ENCODE data around the gene MKLN1. TPM values are rescaled to one million over a fixed set of nuclear protein-coding genes. Genes with fewer than 3 reads are reported as not detected.
"Not testable (repeated sequence)": the region's sequence is repeated elsewhere in the genome, so short reads cannot be mapped to it uniquely, and the experiment has no call there.

Gene MKLN1
- total RNA-seq, 1 donor from 2014 or later, result 66.0 TPM

DNA sequence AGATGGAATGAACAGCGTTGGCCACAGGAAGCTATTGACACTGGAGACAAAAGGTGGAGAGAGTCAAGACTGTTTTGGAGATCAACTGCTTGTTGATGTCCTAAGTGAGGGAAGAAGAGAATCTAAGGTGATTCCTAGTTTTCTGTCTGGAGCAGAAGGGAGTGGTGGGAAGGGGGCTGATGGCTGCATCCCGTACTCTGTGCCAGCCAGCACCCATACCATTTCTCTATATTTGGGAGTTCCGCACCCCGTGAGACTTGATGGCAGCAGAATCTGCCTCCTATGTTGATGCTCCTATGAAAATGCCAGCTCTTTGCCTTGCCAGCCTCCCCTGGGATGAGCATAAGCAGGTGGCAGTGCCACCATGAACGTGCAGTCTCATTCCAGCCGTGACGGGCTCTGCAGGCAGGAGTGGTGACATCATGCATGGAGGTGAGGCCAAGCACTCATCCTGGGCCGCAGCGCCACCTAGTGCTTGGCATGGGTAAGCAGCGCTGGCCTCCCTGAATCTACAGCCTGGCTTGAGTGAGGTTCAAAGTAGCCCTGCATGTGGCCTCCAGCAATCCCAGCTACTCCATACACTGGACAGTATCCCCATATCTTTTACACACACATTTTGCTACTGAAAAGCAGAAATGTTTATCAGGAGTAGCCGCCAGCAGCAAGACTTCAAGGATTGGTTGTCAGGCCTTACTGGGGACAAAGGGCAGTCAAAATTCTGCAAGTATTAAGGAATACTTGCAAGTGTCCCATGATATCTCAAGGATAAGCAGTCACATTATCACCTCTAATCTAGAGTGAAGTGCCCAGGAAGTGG lies 185.8 kb downstream of the MKLN1 start:
- ATAC-seq (peak; percentile 99), DNase-seq (peak; percentile 90)
- intact Hi-C loops (cut with DNase I), result no loop called here
- TF ChIP-seq, protein P1, sequence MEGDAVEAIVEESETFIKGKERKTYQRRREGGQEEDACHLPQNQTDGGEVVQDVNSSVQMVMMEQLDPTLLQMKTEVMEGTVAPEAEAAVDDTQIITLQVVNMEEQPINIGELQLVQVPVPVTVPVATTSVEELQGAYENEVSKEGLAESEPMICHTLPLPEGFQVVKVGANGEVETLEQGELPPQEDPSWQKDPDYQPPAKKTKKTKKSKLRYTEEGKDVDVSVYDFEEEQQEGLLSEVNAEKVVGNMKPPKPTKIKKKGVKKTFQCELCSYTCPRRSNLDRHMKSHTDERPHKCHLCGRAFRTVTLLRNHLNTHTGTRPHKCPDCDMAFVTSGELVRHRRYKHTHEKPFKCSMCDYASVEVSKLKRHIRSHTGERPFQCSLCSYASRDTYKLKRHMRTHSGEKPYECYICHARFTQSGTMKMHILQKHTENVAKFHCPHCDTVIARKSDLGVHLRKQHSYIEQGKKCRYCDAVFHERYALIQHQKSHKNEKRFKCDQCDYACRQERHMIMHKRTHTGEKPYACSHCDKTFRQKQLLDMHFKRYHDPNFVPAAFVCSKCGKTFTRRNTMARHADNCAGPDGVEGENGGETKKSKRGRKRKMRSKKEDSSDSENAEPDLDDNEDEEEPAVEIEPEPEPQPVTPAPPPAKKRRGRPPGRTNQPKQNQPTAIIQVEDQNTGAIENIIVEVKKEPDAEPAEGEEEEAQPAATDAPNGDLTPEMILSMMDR (IDR thresholded peaks at IDR 0.05), result peak; percentile 94
- H3K36me3 ChIP-seq, result no peaks in the 10 kb centered on the region
- no peak overlapping the region for H3K4me3 ChIP-seq
- H3K4me1 ChIP-seq, result peaks cover 15% of the 10 kb centered on the region
- H3K27ac ChIP-seq, result no peak overlapping the region
- H3K9me3 ChIP-seq, result no peaks in the 10 kb centered on the region
- H3K27me3 ChIP-seq, result no peaks in the 10 kb centered on the region

DNA sequence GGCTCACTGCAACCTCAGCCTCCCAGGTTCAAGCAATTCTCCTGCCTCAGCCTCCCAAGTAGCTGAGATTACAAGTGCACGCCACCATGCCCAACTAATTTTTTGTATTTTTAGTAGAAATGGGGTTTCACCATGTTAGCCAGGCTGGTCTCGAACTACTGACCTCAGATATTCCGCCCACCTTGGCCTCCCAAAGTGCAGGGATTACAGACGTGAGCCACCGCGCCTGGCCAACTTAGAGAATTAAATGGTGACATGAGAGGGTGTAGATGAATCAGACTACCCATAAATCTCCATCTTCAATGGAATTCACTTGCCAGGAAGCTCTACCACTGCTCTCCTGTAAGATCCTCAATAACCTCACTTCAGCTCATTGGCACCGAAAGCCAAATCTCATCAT lies 187.8 kb downstream of the MKLN1 start:
- H3K9me3 ChIP-seq; DNase-seq; intact Hi-C loops (cut with DNase I); H3K36me3 ChIP-seq; H3K27ac ChIP-seq; H3K4me3 ChIP-seq; ATAC-seq; H3K27me3 ChIP-seq: not testable (repeated sequence)
- peaks cover 20% of the 10 kb centered on the region for H3K4me1 ChIP-seq

DNA sequence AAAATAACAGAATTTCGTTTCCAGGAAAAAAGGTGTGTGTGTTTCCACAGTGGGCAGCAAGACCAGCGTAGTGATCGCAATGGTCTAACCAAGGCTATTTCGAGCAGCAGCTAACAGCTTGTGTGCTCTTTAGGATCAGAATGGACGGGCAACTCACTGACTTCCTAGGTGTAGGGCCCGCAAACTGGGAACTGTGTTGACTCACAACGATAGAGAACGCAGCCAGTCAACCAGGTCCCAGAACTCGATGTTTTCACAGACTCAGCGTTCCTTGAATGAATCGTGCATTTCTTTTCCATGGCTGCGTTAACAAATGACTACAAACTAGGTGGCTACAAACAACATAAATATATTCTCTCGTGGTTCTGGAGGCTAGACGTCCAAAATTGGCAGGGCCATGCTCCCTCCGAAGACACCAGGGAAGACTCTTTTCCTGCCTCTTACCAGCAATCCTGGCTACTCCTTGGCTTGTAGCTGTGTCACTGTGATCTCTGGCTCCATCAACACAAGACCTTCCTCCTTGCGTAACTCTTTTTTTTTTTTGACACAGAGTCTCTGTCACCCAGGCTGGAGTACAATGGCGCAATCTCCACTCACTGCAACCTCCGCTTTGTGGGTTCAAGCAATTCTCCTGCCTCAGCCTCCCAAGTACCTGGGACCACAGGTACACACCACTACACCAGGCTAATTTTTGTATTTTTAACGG lies 189.7 kb downstream of the MKLN1 start:
- no peak overlapping the region for H3K4me3 ChIP-seq
- H3K9me3 ChIP-seq, result no peaks in the 10 kb centered on the region
- no peak for DNase-seq
- no peak for ATAC-seq
- intact Hi-C loops (cut with DNase I), result no loop called here
- TF ChIP-seq, protein P1 (IDR thresholded peaks at IDR 0.05), result no peak
- no peaks in the 10 kb centered on the region for H3K27me3 ChIP-seq
- no peaks in the 10 kb centered on the region for H3K36me3 ChIP-seq
- peaks cover 29% of the 10 kb centered on the region for H3K4me1 ChIP-seq
- H3K27ac ChIP-seq, result no peak overlapping the region

DNA sequence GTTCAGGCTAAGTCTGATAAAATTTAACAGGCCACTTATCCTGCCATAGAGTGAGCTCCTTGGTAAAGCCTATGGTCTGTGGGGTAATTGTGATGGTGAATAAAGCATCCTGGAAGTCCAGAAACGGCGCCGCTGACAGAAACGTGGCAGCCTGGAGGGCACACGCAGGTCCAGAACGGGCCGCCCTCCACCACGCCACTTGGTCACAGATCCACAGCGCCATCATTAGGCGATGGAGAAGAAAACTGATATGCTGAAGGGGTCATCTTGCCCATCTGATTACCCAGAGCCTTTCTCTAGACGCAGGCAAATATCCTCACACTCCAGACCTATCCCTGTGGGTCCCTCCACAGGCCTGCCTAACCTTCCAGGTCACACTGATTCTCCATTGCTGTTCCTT lies 190.9 kb downstream of the MKLN1 start:
- H3K27me3 ChIP-seq, result no peaks in the 10 kb centered on the region
- TF ChIP-seq, protein P1 (IDR thresholded peaks at IDR 0.05), result no peak
- no peaks in the 10 kb centered on the region for H3K9me3 ChIP-seq
- H3K27ac ChIP-seq, result no peak overlapping the region
- peaks cover 26% of the 10 kb centered on the region for H3K4me1 ChIP-seq
- ATAC-seq (no peak), DNase-seq (peak; percentile 26)
- H3K36me3 ChIP-seq, result no peaks in the 10 kb centered on the region
- H3K4me3 ChIP-seq, result no peak overlapping the region
- intact Hi-C loops (cut with DNase I), result no loop called here

DNA sequence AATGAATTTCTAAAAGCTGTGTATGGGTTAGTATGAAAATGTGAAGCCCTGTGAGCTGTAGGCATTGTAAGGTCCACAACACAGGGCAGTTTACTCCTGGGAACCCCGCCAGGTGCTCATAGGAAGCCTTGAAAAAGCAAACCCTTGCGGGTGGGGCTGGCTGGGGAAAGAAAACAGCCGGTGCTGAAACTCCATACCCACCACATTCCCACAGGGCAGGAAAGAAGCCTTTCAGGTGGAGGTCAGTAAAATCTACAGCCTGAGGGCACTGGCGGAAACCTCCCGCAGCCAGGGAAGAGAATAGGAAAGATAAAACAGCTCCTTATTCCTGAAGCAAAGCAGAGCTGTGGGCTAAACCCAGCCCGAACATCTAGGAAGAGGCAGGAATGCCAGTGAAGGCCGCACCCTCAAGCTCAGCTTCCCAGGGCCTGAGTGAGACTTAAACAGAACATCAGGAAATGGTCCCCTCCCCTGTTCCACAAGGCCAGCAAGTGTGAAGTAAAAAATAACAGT lies 194.0 kb downstream of the MKLN1 start:
- ATAC-seq (peak; percentile 91), DNase-seq (peak; percentile 80)
- intact Hi-C loops (cut with DNase I), result no loop called here
- Histone ChIP-seq H3K27ac (peak overlapping the region; percentile 75), H3K4me1 (peaks cover 23% of the 10 kb centered on the region), H3K36me3 (no peaks in the 10 kb centered on the region), H3K9me3 (no peaks in the 10 kb centered on the region), H3K27me3 (no peaks in the 10 kb centered on the region), H3K4me3 (no peak overlapping the region)
- TF ChIP-seq, protein P1 (IDR thresholded peaks at IDR 0.05), result no peak
